ENCODE measurements around the gene COL1A1. TPM values are rescaled to one million over a fixed set of nuclear protein-coding genes. Genes with fewer than 3 reads are reported as not detected.

Gene COL1A1
- total and polyA plus RNA-seq, 2 of the 13 experiments (the other 11 are each of a cell fraction or from before 2014, with no cell fraction given), result 0.05 TPM; not detected in 1

DNA sequence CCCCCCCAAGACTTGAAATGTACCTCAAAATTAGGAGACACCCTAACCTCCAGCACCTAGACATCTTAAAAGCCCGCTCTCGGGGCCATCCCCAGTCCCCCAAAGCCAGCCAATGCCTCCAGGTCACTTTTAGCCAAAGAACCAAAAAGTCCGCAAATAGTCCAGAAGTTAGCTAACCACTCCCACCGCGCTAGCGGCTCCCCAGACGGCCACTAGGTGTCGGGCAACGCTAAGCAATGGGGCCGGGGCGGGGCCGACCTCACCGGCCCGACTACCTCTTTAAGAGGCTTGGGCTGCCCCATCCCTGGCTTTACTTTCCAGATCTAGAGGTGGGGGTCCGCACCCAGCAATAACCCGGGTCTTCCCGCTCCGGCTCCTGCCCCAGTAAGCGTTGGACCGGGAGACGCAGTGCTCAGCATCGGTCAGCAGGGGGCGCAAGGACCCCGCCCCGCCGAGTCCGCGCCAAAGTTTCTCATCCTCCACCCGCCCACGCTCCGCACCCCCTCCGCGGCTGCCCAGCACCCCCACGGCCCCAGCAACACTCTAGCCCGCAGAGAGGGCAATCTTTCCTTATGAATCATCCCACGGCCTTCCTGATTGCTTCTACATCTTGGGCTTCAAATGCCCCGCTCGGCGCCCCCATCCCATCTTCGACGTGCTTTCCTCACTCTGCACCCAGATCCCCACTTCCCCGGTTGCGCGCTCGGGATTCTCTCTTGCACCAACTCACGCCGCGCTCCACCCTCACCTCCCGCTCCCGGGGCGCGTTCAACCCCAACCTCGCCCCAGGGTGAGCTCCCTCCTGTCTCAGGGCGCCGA lies 765 bp downstream of the COL1A1 start (continued):
- TF ChIP-seq, protein P1, sequence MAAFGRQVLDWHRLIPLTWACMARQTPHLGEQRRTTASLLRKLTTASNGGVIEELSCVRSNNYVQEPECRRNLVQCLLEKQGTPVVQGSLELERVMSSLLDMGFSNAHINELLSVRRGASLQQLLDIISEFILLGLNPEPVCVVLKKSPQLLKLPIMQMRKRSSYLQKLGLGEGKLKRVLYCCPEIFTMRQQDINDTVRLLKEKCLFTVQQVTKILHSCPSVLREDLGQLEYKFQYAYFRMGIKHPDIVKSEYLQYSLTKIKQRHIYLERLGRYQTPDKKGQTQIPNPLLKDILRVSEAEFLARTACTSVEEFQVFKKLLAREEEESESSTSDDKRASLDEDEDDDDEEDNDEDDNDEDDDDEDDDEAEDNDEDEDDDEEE (CRISPR knock-in tag; IDR thresholded peaks at IDR 0.05), result no peak
- no peak; the same call in 1 of the 2 replicates for TF ChIP-seq ZNF274 (CRISPR knock-in tag; IDR thresholded peaks at IDR 0.05)
- TF ChIP-seq ZIK1 (CRISPR knock-in tag; IDR thresholded peaks at IDR 0.05; ENCODE audit: borderline replicate concordance, low read depth), result no peak
- no peak for TF ChIP-seq ZKSCAN1 (IDR thresholded peaks at IDR 0.05; ENCODE audit: low read length)
- TF ChIP-seq ZNF841 (CRISPR knock-in tag; IDR thresholded peaks at IDR 0.05; ENCODE audit: borderline replicate concordance), result no peak
- TF ChIP-seq, protein P2, sequence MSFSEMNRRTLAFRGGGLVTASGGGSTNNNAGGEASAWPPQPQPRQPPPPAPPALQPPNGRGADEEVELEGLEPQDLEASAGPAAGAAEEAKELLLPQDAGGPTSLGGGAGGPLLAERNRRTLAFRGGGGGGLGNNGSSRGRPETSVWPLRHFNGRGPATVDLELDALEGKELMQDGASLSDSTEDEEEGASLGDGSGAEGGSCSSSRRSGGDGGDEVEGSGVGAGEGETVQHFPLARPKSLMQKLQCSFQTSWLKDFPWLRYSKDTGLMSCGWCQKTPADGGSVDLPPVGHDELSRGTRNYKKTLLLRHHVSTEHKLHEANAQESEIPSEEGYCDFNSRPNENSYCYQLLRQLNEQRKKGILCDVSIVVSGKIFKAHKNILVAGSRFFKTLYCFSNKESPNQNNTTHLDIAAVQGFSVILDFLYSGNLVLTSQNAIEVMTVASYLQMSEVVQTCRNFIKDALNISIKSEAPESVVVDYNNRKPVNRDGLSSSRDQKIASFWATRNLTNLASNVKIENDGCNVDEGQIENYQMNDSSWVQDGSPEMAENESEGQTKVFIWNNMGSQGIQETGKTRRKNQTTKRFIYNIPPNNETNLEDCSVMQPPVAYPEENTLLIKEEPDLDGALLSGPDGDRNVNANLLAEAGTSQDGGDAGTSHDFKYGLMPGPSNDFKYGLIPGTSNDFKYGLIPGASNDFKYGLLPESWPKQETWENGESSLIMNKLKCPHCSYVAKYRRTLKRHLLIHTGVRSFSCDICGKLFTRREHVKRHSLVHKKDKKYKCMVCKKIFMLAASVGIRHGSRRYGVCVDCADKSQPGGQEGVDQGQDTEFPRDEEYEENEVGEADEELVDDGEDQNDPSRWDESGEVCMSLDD (CRISPR knock-in tag; IDR thresholded peaks at IDR 0.05; ENCODE audit: borderline replicate concordance), result no peak
- no peak for TF ChIP-seq KMT2B (CRISPR knock-in tag; IDR thresholded peaks at IDR 0.05)
- TF ChIP-seq MEIS1 (CRISPR knock-in tag; IDR thresholded peaks at IDR 0.05; ENCODE audit: borderline replicate concordance), result peak; percentile 77; the same call in 1 of the 2 replicates
- no peak for TF ChIP-seq NCOA1 (CRISPR knock-in tag; IDR thresholded peaks at IDR 0.05)
- no peak for TF ChIP-seq ZNF616 (CRISPR knock-in tag; IDR thresholded peaks at IDR 0.05; ENCODE audit: low read depth)
- TF ChIP-seq ZNF691 (CRISPR knock-in tag; IDR thresholded peaks at IDR 0.05; ENCODE audit: borderline replicate concordance, low read depth), result peak; percentile 61; the same call in 1 of the 2 replicates
- peak; percentile 66; the same call in 1 of the 2 replicates for TF ChIP-seq IRF9 (CRISPR knock-in tag; IDR thresholded peaks at IDR 0.05; ENCODE audit: borderline replicate concordance)
- peak; percentile 40; the same call in 1 of the 2 replicates for TF ChIP-seq MTA1 (CRISPR knock-in tag; IDR thresholded peaks at IDR 0.05; ENCODE audit: borderline replicate concordance)
- TF ChIP-seq CAMTA2 (CRISPR knock-in tag; IDR thresholded peaks at IDR 0.05; ENCODE audit: borderline replicate concordance), result peak; percentile 94; the same call in 1 of the 2 replicates
- TF ChIP-seq RORA (CRISPR knock-in tag; IDR thresholded peaks at IDR 0.05), result no peak
- peak; percentile 49; the same call in 1 of the 2 replicates for TF ChIP-seq ZNF788 (CRISPR knock-in tag; IDR thresholded peaks at IDR 0.05; ENCODE audit: borderline replicate concordance)
- no peak for TF ChIP-seq CERS6 (CRISPR knock-in tag; IDR thresholded peaks at IDR 0.05)
- TF ChIP-seq RXRB (CRISPR knock-in tag; IDR thresholded peaks at IDR 0.05; ENCODE audit: borderline replicate concordance), result 0 out of 2 replicates have a peak, but pooled peaks have one; percentile 28
- no peak for TF ChIP-seq ZNF292 (CRISPR knock-in tag; IDR thresholded peaks at IDR 0.05; ENCODE audit: borderline replicate concordance, low read depth)
